ENCODE results near the gene SP8. TPM values are rescaled to one million over a fixed set of nuclear protein-coding genes. Genes with fewer than 3 reads are reported as not detected.

The SP8 gene
- total RNA-seq (2022; extraction: Qiagen RNA extraction; ENCODE audit: low read depth) = not detected in 5 replicates

GRCh38 chr7:20786779-20787659 is at the start of gene SP8:
Gene SP8 (minus strand): TSS chr7:20786886. CDS start chr7:20786798, 88 bp downstream.

Other genes with a start within 250 kb of the SP8 start
- gene ABCB5, start 171.2 kb downstream of the SP8 start, total RNA-seq (2022; extraction: Qiagen RNA extraction; ENCODE audit: low read depth) = not detected in 5 replicates

All from A549 treated with CpdA at 1 μM for 4 hours (cell line).